Gastrocnemius medialis (tissue), 4 donors: ENCODE data around the gene ASAP2. TPM values are rescaled to one million over a fixed set of nuclear protein-coding genes. Genes with fewer than 3 reads are reported as not detected.

ENCODE experiments used
- ATAC-seq, 2 donors: fragments of 150-250 bp; one replicate each; pipeline ENCODE4 v1.9.1; 2016
- DNase-seq, 2 donors: peaks; one replicate each; pipeline ENCODE4 v3.0.0-alpha.2; 2019
- H3K27ac ChIP-seq, 4 donors: fragments of 200-600 bp; sonication (generic); 1 replicate in 1 of 4; 2 replicates in 3 of 4; pipeline ENCODE4 v1.5.1; 2016 to 2018; ENCODE audit warnings: mild to moderate bottlenecking in 2 of 4, moderate library complexity in 1 of 4
- H3K27me3 ChIP-seq, 3 donors: fragments of 200-600 bp; sonication (generic) in 2 of 3; 1 replicate in 1 of 3; 2 replicates in 2 of 3; pipeline versions ENCODE4 v1.5.1 to v1.6.0; 2016 to 2019; ENCODE audit warnings: mild to moderate bottlenecking in 1 of 3, moderate library complexity in 1 of 3
- H3K36me3 ChIP-seq, 2 donors: fragments of 200-600 bp; sonication (generic) in 1 of 2; one replicate each; pipeline ENCODE4 v1.5.1; 2017 to 2018
- H3K4me1 ChIP-seq, 2 donors: fragments of 200-600 bp; sonication (generic) in 1 of 2; one replicate each; pipeline ENCODE4 v1.5.1; 2016 to 2017; ENCODE audit warnings: mild to moderate bottlenecking in 2 of 2
- H3K4me3 ChIP-seq, 4 donors: fragments of 200-600 bp; sonication (generic) in 3 of 4; 1 replicate in 1 of 4; 2 replicates in 3 of 4; pipeline ENCODE4 v1.5.1; 2016 to 2019; ENCODE audit warnings: mild to moderate bottlenecking in 2 of 4
- H3K9me3 ChIP-seq, 3 donors: fragments of 200-600 bp; sonication (generic) in 2 of 3; 1 replicate in 1 of 3; 2 replicates in 2 of 3; pipeline ENCODE4 v1.5.1; 2016 to 2019
- POLR2A ChIP-seq, 2 donors: fragments of 450-650 bp; IDR thresholded peaks; one replicate each; pipeline ENCODE4 v1.6.1; 2017; ENCODE audit warnings: antibody characterized with exemption in 2 of 2, mild to moderate bottlenecking in 2 of 2, moderate library complexity in 2 of 2
- in situ Hi-C, 4 donors: fragments of 200-750 bp; cut with MboI; loops; one replicate each; pipeline versions ENCODE4 v1.15.0 to v1.8.0; 2017; ENCODE audit warnings: low sequenced_read_pairs in 4 of 4
- intact Hi-C: fragments of 100-400 bp; cut with DNase I; formaldehyde crosslinking; loops from one replicate; pipeline ENCODE4 v1.15.1; 2023; ENCODE audit warnings: low total_unique reads
- total RNA-seq, 4 donors: library from RNA; depleted of rRNA; stranded (reverse); fragments of >200 nt; gene quantifications; one replicate each; pipeline versions ENCODE4 v1.1.0 to v1.2.3, GENCODE V29; 2016
- TF ChIP-seq, protein P1 (sequence below), 5 experiments: fragments of 450-650 bp in 3 of 5; fragments of 200-600 bp in 2 of 5; sonication (generic) in 2 of 5; IDR thresholded peaks in 4 of 5; conservative IDR thresholded peaks in 1 of 5; 1 replicate in 4 of 5; 2 replicates in 1 of 5; pipeline ENCODE4 v1.5.1; 2016 to 2019; ENCODE audit warnings: antibody characterized with exemption in 5 of 5, mild to moderate bottlenecking in 3 of 5, moderate library complexity in 3 of 5

ASAP2 gene
- total RNA-seq, 4 donors from 2014 or later: 1.9 to 4.0 (median 3.4) TPM

DNA sequence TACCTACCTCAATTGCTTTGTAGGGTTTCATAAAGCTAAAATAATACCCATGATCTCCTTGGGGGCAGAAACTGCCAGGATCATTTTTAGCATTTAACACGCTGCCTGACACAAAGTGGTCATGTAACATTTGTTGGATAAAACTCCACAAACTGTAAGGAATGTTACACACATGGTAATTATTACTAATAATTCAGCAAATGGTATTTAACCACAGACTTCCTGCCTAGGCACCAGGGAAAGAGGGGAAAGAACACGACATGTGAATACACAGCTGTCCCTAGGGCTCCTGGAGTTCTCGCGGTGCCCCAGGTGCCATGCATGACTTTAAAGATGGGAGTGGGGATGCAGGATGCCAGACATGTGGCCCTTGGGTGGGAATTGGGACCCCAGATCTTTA is 43.5 kb downstream of the ASAP2 start:
- no peaks in the 10 kb centered on the region for H3K36me3 ChIP-seq
- no peaks in the 10 kb centered on the region for H3K27me3 ChIP-seq
- TF ChIP-seq, protein P1, sequence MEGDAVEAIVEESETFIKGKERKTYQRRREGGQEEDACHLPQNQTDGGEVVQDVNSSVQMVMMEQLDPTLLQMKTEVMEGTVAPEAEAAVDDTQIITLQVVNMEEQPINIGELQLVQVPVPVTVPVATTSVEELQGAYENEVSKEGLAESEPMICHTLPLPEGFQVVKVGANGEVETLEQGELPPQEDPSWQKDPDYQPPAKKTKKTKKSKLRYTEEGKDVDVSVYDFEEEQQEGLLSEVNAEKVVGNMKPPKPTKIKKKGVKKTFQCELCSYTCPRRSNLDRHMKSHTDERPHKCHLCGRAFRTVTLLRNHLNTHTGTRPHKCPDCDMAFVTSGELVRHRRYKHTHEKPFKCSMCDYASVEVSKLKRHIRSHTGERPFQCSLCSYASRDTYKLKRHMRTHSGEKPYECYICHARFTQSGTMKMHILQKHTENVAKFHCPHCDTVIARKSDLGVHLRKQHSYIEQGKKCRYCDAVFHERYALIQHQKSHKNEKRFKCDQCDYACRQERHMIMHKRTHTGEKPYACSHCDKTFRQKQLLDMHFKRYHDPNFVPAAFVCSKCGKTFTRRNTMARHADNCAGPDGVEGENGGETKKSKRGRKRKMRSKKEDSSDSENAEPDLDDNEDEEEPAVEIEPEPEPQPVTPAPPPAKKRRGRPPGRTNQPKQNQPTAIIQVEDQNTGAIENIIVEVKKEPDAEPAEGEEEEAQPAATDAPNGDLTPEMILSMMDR (IDR thresholded peaks at IDR 0.05 in 4 of 5, conservative IDR thresholded peaks at IDR 0.05 in 1 of 5): no peak
- TF ChIP-seq POLR2A (IDR thresholded peaks at IDR 0.05): no peak
- no peak for DNase-seq
- in situ Hi-C loops: no loop called here
- no peaks in the 10 kb centered on the region for H3K9me3 ChIP-seq
- intact Hi-C loops: no loop called here
- no peak overlapping the region for H3K4me3 ChIP-seq
- ATAC-seq: no peak
- peaks cover 17 to 23% of the 10 kb centered on the region in 2 donors for H3K4me1 ChIP-seq
- peak overlapping the region in 1 of 4 donors; percentile 70 for H3K27ac ChIP-seq

DNA sequence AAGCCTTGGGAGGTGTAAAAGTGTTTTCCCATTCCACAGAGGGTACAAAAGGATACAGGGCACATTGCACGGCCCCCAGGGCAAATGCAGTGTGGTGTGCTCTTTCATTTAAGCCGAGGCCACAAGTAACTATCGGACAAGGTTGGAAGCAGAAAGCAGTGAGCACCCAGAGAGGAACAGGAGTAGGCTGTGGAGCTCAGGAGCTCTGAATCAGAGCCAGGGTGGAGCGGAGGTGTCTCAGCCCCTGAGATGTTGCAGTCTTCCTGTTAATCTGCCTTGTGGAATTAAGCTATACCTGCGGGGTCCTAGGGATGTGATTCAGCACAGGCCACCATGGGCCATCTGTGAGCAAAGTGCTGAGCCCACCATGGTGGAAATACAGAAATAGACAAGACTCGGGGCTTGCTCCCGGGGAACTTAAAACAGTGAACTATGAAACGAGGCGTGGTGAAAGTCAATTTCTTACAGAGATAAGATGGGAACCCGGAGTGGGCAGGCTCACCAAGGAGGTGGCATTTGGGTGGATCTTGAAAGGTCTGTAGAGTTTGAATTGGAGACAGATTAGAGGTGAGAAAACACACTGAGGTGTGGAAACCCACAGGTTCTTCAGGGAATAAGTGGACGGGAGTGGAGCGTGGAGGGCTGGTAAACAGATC is 44.0 kb downstream of the ASAP2 start:
- in situ Hi-C loops: no loop called here
- no peak for TF ChIP-seq POLR2A (IDR thresholded peaks at IDR 0.05)
- TF ChIP-seq, protein P1 (IDR thresholded peaks at IDR 0.05 in 4 of 5, conservative IDR thresholded peaks at IDR 0.05 in 1 of 5): no peak
- Histone ChIP-seq H3K4me3 (no peak overlapping the region), H3K4me1 (peaks cover 17 to 23% of the 10 kb centered on the region in 2 donors), H3K27ac (peak overlapping the region in 3 of 4 donors; percentile 13 to 70 (median 51)), H3K9me3 (no peaks in the 10 kb centered on the region), H3K36me3 (no peaks in the 10 kb centered on the region), H3K27me3 (no peaks in the 10 kb centered on the region)
- DNase-seq (no peak), ATAC-seq (no peak)
- intact Hi-C loops: no loop called here

DNA sequence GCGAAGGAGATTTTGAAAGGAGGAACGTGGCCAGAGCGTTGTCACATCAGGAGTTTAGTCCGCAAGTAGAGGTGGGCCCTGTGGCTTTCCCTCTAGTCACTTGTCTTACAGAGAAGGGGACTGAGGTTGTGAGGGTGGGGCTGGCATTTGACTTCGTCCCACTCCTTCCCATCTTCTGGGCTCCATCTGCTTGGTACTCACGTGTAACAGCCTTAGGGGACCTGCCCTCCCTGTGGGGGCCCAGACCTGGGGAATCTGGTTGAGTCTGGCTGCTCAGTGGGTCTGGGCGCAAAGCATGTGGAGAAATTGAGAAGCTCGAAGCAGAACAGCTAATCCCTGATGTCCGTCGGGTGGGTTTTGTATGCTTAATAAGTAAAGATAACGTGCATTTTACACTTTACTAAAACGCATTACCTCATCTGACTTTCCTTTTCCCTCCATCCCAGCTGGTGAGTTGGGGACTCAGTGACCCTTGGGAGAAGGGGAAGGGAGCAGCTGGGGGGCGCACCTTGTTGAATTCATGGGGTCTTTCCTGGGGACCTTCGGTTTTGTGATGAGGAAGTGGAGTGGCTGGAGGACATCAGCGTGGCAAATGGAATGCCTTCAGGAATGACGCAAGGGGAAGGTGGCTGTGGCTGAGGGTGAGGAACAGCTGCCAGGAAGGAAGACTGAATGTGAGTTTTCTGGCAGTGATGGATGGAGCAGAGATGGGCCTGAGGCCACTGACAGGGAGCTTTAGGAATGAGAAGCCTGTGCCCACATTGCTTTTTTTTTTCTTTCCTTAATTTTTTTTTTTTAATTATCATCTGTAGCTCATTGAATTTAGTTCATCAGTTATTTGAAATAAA is 44.8 kb downstream of the ASAP2 start:
- Histone ChIP-seq H3K4me3 (no peak overlapping the region), H3K27ac (peak overlapping the region; percentile 33 to 70 (median 56)), H3K36me3 (no peaks in the 10 kb centered on the region), H3K27me3 (no peaks in the 10 kb centered on the region), H3K9me3 (no peaks in the 10 kb centered on the region), H3K4me1 (peaks cover 17 to 24% of the 10 kb centered on the region in 2 donors)
- TF ChIP-seq, protein P1 (IDR thresholded peaks at IDR 0.05 in 4 of 5, conservative IDR thresholded peaks at IDR 0.05 in 1 of 5): no peak
- TF ChIP-seq POLR2A (IDR thresholded peaks at IDR 0.05): no peak
- intact Hi-C loops: no loop called here
- in situ Hi-C loops: no loop called here
- peak; percentile 53 to 71 for ATAC-seq
- DNase-seq: peak in 1 of 2 donors; percentile 58

DNA sequence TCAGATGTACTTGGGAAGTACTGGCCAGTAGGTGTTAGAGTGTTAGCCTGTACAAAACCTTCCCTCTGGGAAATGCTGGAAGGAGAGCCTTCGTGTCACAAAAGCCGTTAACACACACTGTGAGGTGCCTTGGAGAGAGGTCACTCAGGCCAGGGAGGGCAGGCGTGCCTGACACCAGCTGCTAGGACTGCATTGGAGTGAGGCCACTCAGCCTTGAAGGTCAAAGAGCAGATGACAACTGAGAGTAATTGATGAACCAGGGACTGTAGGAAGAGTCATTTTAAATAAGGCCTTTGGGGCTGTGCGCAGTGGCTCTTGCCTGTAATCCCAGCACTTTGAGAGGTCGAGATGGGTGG is 45.4 kb downstream of the ASAP2 start:
- no peak for DNase-seq
- peak overlapping the region in 3 of 4 donors; percentile 33 to 55 (median 45) for H3K27ac ChIP-seq
- intact Hi-C loops: no loop called here
- no peaks in the 10 kb centered on the region for H3K27me3 ChIP-seq
- no peak for ATAC-seq
- H3K9me3 ChIP-seq: no peaks in the 10 kb centered on the region
- TF ChIP-seq, protein P1 (IDR thresholded peaks at IDR 0.05 in 4 of 5, conservative IDR thresholded peaks at IDR 0.05 in 1 of 5): no peak
- no peak for TF ChIP-seq POLR2A (IDR thresholded peaks at IDR 0.05)
- in situ Hi-C loops: no loop called here
- no peaks in the 10 kb centered on the region for H3K36me3 ChIP-seq
- no peak overlapping the region for H3K4me3 ChIP-seq
- peaks cover 21 to 27% of the 10 kb centered on the region in 2 donors for H3K4me1 ChIP-seq
